ENCODE measurements around the gene TIMM13. TPM values are rescaled to one million over a fixed set of nuclear protein-coding genes. Genes with fewer than 3 reads are reported as not detected.
"Not testable (repeated sequence)": the region's sequence is repeated elsewhere in the genome, so short reads cannot be mapped to it uniquely, and the experiment has no call there.

TIMM13 gene
- total RNA-seq, 1 donor from 2014 or later, result 61.0 TPM

- peaks cover 14% of the 10 kb centered on the region for H3K4me1 ChIP-seq
- DNase-seq (no peak), ATAC-seq (no peak)
- H3K36me3 ChIP-seq, result peaks cover 9% of the 10 kb centered on the region
- H3K9me3 ChIP-seq, result no peaks in the 10 kb centered on the region
- intact Hi-C loops (cut with DNase I), result no loop called here
- H3K4me3 ChIP-seq, result no peak overlapping the region
- H3K27me3 ChIP-seq, result no peaks in the 10 kb centered on the region
- no peak overlapping the region for H3K27ac ChIP-seq
- TF ChIP-seq CTCF (IDR thresholded peaks at IDR 0.05), result no peak
Observed at GRCh38 chr19:2421581-2422306, 5.6 kb downstream of the TIMM13 start.

- intact Hi-C loops (cut with DNase I), result no loop called here
- H3K27ac ChIP-seq, result no peak overlapping the region
- DNase-seq (no peak), ATAC-seq (no peak)
- TF ChIP-seq CTCF (IDR thresholded peaks at IDR 0.05), result no peak
- H3K4me1 ChIP-seq, result peaks cover 2% of the 10 kb centered on the region
- peaks cover 9% of the 10 kb centered on the region for H3K36me3 ChIP-seq
- H3K4me3 ChIP-seq, result no peak overlapping the region
- no peaks in the 10 kb centered on the region for H3K9me3 ChIP-seq
- no peaks in the 10 kb centered on the region for H3K27me3 ChIP-seq
Observed at GRCh38 chr19:2420490-2420889, 6.9 kb downstream of the TIMM13 start.

- TF ChIP-seq CTCF (IDR thresholded peaks at IDR 0.05), result no peak
- Histone ChIP-seq H3K9me3 (no peaks in the 10 kb centered on the region), H3K27ac (no peak overlapping the region), H3K4me1 (no peaks in the 10 kb centered on the region), H3K36me3 (peaks cover 9% of the 10 kb centered on the region), H3K27me3 (no peaks in the 10 kb centered on the region), H3K4me3 (no peak overlapping the region)
- no peak for DNase-seq
- intact Hi-C loops (cut with DNase I), result no loop called here
- ATAC-seq, result no peak
Observed at GRCh38 chr19:2419754-2420153, 7.6 kb downstream of the TIMM13 start.

GRCh38 chr19:2417881-2418406, 9.4 kb downstream of the TIMM13 start:
- no peak overlapping the region for H3K4me3 ChIP-seq
- H3K27me3 ChIP-seq, result no peaks in the 10 kb centered on the region
- H3K9me3 ChIP-seq, result no peaks in the 10 kb centered on the region
- DNase-seq (no peak), ATAC-seq (no peak)
- intact Hi-C loops (cut with DNase I), result no loop called here
- peaks cover 9% of the 10 kb centered on the region for H3K36me3 ChIP-seq
- H3K4me1 ChIP-seq, result no peaks in the 10 kb centered on the region
- TF ChIP-seq CTCF (IDR thresholded peaks at IDR 0.05), result no peak
- no peak overlapping the region for H3K27ac ChIP-seq

- H3K27ac ChIP-seq; H3K4me3 ChIP-seq; intact Hi-C loops (cut with DNase I); DNase-seq; H3K36me3 ChIP-seq; H3K27me3 ChIP-seq; ATAC-seq; H3K4me1 ChIP-seq; H3K9me3 ChIP-seq: not testable (repeated sequence)
Observed at GRCh38 chr19:2417436-2417835, 9.9 kb downstream of the TIMM13 start.

- no peaks in the 10 kb centered on the region for H3K27me3 ChIP-seq
- H3K27ac ChIP-seq, result no peak overlapping the region
- H3K9me3 ChIP-seq, result no peaks in the 10 kb centered on the region
- peaks cover 9% of the 10 kb centered on the region for H3K36me3 ChIP-seq
- no peak for TF ChIP-seq CTCF (IDR thresholded peaks at IDR 0.05)
- ATAC-seq, result peak; percentile 44
- intact Hi-C loops (cut with DNase I), result no loop called here
- no peak overlapping the region for H3K4me3 ChIP-seq
- H3K4me1 ChIP-seq, result no peaks in the 10 kb centered on the region
- DNase-seq, result no peak
Observed at GRCh38 chr19:2416321-2417097, 10.9 kb downstream of the TIMM13 start.

Measured in upper lobe of right lung (tissue), 1 donor.